NCI-H2227 (cell line): ENCODE measurements around the gene MLLT10.

Source experiments
- DNase-seq: peaks from one replicate; lab custom pipeline; 2025; ENCODE audit not compliant: unreplicated experiment; lab: John Stamatoyannopoulos, UW

Gene MLLT10

GRCh38 chr10:21501091-21501490, 32.9 kb upstream of the MLLT10 start:
- DNase-seq = no peak

- DNase-seq = no peak
Measured at GRCh38 chr10:21501731-21502347, 32.2 kb upstream of the MLLT10 start.

- DNase-seq = no peak
Measured at GRCh38 chr10:21502348-21502740, 31.7 kb upstream of the MLLT10 start.

- DNase-seq = no peak
Measured at GRCh38 chr10:21503542-21503941, 30.5 kb upstream of the MLLT10 start.

GRCh38 chr10:21505711-21506278, 28.2 kb upstream of the MLLT10 start:
- DNase-seq = no peak

GRCh38 chr10:21506351-21506750, 27.7 kb upstream of the MLLT10 start:
- DNase-seq = no peak

- no peak for DNase-seq
Measured at GRCh38 chr10:21507150-21507549, 26.9 kb upstream of the MLLT10 start.

- no peak for DNase-seq
Measured at GRCh38 chr10:21508706-21509331, 25.2 kb upstream of the MLLT10 start.

- DNase-seq = no peak
Measured at GRCh38 chr10:21509341-21510240, 24.4 kb upstream of the MLLT10 start.

GRCh38 chr10:21510241-21511094, 23.6 kb upstream of the MLLT10 start:
- DNase-seq = no peak

- DNase-seq = no peak
Measured at GRCh38 chr10:21511095-21511570, 22.9 kb upstream of the MLLT10 start.

GRCh38 chr10:21511946-21512572, 22.0 kb upstream of the MLLT10 start:
- DNase-seq = no peak

GRCh38 chr10:21512573-21513404, 21.2 kb upstream of the MLLT10 start:
- DNase-seq = no peak

GRCh38 chr10:21513405-21513788, 20.6 kb upstream of the MLLT10 start:
- DNase-seq = no peak

GRCh38 chr10:21514129-21514817, 19.8 kb upstream of the MLLT10 start:
- DNase-seq = no peak

- DNase-seq = no peak
Measured at GRCh38 chr10:21514818-21515351, 19.1 kb upstream of the MLLT10 start.

- no peak for DNase-seq
Measured at GRCh38 chr10:21515361-21516241, 18.4 kb upstream of the MLLT10 start.
